ENCODE results near the gene RAG2. TPM values are rescaled to one million over a fixed set of nuclear protein-coding genes. Genes with fewer than 3 reads are reported as not detected.

Gene RAG2
- total RNA-seq, 1 experiment from 2014 or later: not detected

GRCh38 chr11:36601155-36601554 lies 3.1 kb upstream of the RAG2 start:
- Histone ChIP-seq H3K56ac (ENCODE audit: insufficient read length, low read depth, low read length) (no peak overlapping the region), H3K4me2 (ENCODE audit: insufficient read depth, insufficient read length, low read length) (no peak overlapping the region), H4K91ac (ENCODE audit: insufficient read length, low read depth, low read length) (no peak overlapping the region), H2AK5ac (ENCODE audit: insufficient read length, low read length) (no peak overlapping the region), H3T11ph (ENCODE audit: low read length) (no peak overlapping the region), H4K8ac (replicated peaks; ENCODE audit: insufficient read length, low read depth, low read length) (no peak overlapping the region), H3K23ac (ENCODE audit: insufficient read length, low read depth, low read length) (no peak overlapping the region), H3K27ac (ENCODE audit: insufficient read length, low read depth, low read length) (no peak overlapping the region), H3K9me3 (ENCODE audit: control insufficient read depth, low read depth, low read length) (no peaks in the 10 kb centered on the region), H3K4ac (ENCODE audit: low read depth, low read length) (no peak overlapping the region), H3K79me2 (ENCODE audit: insufficient read depth, low read length) (no peaks in the 10 kb centered on the region), H2BK120ac (ENCODE audit: low read depth, low read length, poor library complexity, severe bottlenecking) (no peak overlapping the region), H4K5ac (ENCODE audit: insufficient read length, low read depth, low read length) (no peak overlapping the region), H3K23me2 (ENCODE audit: insufficient read length, low read depth, low read length, poor library complexity, severe bottlenecking) (no peaks in the 10 kb centered on the region), H3K4me1 (ENCODE audit: insufficient read depth, low read length) (no peaks in the 10 kb centered on the region), H3K14ac (ENCODE audit: insufficient read depth, low read length) (no peak overlapping the region), H2BK5ac (ENCODE audit: insufficient read length, low read length) (no peak overlapping the region), H2BK20ac (ENCODE audit: low read depth, low read length, poor library complexity, severe bottlenecking) (no peak overlapping the region), H2AFZ (ENCODE audit: low read length) (no peak overlapping the region), H3K18ac (ENCODE audit: insufficient read length, low read depth, low read length) (no peak overlapping the region), H2BK15ac (ENCODE audit: low read depth, low read length) (no peak overlapping the region), H3K79me1 (ENCODE audit: insufficient read depth, low read depth, low read length, poor library complexity, severe bottlenecking) (no peaks in the 10 kb centered on the region), H3K27me3 (ENCODE audit: insufficient read depth, low read length) (no peaks in the 10 kb centered on the region), H4K20me1 (ENCODE audit: control insufficient read depth, insufficient read depth, insufficient read length) (no peaks in the 10 kb centered on the region), H2BK12ac (ENCODE audit: insufficient read length, low read depth, low read length) (no peak overlapping the region), H3K9ac (ENCODE audit: extremely low read depth, insufficient read length, low read length) (no peak overlapping the region)
- Mint-ChIP-seq H3K36me3 (ENCODE audit: insufficient read depth in 1 of 3, low read depth in 3 of 3) (no peaks in the 10 kb centered on the region), H3K9me3 (no peaks in the 10 kb centered on the region), H3K27ac (no peak overlapping the region), H3K27me3 (ENCODE audit: low read depth) (no peaks in the 10 kb centered on the region), H3K4me3 (no peak overlapping the region), H3K4me1 (no peaks in the 10 kb centered on the region)
- TF ChIP-seq, protein P1, sequence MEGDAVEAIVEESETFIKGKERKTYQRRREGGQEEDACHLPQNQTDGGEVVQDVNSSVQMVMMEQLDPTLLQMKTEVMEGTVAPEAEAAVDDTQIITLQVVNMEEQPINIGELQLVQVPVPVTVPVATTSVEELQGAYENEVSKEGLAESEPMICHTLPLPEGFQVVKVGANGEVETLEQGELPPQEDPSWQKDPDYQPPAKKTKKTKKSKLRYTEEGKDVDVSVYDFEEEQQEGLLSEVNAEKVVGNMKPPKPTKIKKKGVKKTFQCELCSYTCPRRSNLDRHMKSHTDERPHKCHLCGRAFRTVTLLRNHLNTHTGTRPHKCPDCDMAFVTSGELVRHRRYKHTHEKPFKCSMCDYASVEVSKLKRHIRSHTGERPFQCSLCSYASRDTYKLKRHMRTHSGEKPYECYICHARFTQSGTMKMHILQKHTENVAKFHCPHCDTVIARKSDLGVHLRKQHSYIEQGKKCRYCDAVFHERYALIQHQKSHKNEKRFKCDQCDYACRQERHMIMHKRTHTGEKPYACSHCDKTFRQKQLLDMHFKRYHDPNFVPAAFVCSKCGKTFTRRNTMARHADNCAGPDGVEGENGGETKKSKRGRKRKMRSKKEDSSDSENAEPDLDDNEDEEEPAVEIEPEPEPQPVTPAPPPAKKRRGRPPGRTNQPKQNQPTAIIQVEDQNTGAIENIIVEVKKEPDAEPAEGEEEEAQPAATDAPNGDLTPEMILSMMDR (conservative IDR thresholded peaks at IDR 0.05): no peak
- WGBS (ENCODE audit: extremely low coverage, insufficient read length, low lambda C conversion rate): 100% methylated on average over 1 of the region's 2 CpGs
- DNase-seq: no peak

Data from H9 (cell line).